Hematopoietic multipotent progenitor cell (in vitro differentiated cells): ENCODE measurements around the gene MYO1D. TPM values are rescaled to one million over a fixed set of nuclear protein-coding genes. Genes with fewer than 3 reads are reported as not detected.
A peak's percentile ranks its signal among the peaks of the same experiment; 100 is the strongest.

Experiments
- DNase-seq, 3 donors: peaks; one replicate each; pipeline ENCODE4 v3.0.0-alpha.2; 2011 to 2015; ENCODE audit warnings: low read depth in 2 of 3, low spot score in 2 of 3
- total RNA-seq: library from RNA; depleted of rRNA; stranded (reverse); fragments of >200 nt; gene quantifications from one replicate; pipeline ENCODE4 v1.2.3, GENCODE V29; 2012

Gene MYO1D
- total RNA-seq, 1 donor, result 8.1 TPM

DNA sequence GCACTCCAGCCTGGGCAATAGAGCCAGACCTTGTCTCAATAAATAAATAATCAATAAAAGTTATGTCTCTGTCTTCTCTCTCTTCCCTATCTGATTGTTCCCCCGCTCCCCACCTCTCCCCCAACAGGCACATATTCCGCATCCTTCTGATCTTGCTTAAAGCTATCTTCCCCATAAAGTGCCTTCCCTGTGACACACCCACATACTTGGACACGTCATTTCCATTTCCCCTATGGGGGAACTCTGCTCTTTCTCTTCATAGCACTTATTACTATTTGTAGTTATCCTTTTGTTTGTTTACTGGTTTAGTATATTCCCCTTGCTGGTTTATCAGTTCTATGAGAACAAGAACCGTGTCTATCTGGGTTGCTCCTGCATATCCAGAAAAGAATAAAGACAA, 14.9 kb downstream of the MYO1D start:
- no peak for DNase-seq

DNA sequence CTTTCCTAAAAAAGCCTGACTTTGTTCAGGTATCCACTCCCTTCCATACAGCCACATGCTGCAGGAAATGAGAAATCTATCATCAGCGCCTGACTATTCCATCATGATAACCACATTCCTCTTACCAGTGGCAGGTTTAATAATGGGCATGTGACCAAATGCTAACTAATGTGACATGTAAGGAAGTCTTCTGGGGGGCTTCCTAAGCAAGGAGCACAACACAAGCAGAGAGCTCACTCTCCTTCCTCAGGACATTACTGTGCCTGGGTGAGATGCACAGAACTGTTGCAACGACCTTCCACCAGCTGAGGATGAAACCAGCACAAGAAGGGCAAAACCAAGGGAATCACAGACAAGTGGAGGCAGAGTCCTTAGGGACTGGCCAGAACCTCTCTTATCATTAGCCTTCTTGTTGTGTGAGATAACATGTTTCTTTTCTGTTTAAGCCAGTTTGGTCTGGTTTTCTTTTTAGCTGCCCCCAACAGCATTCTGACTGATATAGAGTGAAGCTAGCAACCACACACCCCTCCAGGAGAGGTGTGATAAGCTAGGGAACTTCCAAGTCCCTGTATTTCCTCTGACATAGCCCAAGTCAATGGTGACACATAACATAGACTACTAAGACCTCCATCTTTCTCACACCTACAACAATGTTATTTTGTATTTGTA, 16.9 kb downstream of the MYO1D start:
- peak in 1 of 3 donors; percentile 9 for DNase-seq

DNA sequence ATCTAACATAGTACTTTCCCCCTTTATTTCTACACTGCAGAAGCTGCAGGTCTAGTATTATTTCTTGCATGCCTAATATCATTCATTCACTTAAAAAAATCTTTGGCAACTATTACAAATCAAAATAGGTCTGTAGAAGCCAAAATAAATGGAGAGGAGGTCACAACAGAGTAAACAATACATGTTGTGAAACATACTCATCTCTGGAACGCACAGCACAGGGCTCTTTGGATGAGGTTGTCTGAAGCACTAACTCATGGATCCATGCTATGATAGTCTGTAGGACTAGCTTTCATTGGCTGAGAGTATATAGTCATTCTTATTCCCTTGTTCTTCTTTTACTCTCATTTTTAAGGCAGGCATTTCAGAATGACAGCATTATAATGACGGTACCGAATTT, 21.3 kb downstream of the MYO1D start:
- DNase-seq, result no peak

DNA sequence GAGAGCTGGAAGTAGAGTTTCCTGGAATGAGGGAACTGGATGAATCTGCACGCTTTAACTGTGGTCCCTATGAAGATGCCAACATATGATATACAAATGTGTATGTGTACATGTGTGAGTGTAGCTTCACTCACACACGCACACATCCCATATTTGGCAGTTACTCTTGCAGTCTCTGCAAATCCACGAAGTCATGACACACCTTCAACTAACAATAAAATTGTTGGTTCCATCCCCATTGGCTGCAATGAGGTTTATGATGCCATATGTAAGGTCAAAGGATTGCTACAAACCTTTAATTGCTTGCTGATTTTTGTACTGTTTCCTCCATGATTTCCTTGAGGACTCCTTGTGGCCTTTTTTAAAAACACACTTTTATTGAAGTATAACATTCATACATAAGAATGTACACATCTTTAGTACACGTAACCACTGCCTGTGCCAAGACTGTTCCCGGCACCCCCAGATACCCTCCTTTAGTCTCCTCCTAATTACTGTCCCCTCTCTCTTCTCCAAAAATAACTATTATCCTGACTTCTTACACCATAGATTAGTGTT, 22.0 kb downstream of the MYO1D start:
- peak in 1 of 3 donors; percentile 25 for DNase-seq

DNA sequence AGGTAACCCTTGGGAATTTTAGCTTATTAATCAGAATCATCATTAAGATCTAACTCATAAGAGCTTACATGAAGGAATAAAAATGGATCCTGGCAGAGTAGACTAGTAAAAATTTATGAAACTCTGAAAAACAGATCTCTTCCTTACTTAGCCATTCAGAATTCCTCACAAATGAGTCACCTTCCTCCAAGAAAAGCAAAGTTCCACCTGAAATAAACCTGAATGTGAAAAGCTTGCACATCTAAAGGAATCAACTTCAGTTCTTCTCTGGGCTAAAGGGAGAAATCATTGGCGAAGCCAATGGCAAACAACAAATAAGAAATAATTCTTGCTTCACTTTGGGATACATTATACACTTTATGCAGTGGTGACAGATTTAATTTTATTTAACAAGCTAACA, 22.7 kb downstream of the MYO1D start:
- DNase-seq, result no peak

DNA sequence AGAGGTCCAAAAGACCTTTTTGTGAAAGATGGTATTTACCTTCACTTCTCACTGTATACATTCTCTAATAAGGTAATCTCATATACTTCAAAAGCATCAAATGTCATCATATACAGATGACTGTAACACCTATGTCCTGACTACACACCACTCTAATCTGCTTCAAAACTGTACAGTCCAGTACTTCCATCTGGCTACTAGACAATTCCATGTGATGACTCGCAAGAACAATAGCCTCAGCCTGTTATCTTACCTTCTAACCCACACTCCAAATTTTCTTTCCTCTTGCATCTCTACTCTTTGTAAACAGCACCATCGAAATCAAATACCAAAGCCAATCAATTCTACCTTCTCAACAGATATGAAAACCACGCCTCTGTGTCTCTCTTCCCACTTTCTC, 24.1 kb downstream of the MYO1D start:
- DNase-seq, result no peak

DNA sequence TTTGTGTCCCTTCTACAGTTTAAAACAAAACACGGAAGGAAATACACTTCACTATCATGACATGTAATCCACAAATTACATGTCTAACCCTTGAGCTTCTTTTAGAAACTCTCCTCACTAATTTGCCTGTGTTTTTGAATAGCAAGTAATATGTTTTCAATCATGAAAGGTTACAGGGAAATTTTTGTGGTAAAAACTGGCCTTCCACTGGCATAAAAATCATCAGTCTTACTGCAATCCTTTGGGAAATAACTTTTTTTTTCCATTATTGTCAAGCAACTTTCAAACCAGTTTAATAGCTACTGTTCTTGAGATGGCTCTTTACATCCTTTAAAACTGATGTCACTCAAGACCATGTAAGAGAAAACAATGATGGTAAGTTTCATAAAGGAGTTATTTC, 27.0 kb downstream of the MYO1D start:
- DNase-seq, result no peak

DNA sequence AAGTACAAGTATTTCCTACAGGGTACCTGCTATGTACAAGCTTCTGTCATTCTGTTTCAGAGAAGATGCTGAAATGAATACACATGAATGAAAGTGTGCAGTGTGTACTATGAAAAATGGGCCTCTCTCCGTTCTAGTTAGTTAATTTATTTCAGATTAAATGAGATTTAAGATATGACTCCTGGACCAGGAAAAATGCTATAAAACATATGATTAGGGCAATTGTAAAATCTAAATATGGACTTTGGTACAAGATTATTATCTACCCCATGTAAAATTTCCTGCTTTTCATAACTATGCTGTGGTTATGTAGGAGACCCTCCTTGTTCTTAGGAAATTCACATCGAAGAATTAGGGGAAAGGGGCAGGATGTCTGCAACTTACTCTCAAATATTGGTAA, 28.9 kb downstream of the MYO1D start:
- DNase-seq, result no peak

DNA sequence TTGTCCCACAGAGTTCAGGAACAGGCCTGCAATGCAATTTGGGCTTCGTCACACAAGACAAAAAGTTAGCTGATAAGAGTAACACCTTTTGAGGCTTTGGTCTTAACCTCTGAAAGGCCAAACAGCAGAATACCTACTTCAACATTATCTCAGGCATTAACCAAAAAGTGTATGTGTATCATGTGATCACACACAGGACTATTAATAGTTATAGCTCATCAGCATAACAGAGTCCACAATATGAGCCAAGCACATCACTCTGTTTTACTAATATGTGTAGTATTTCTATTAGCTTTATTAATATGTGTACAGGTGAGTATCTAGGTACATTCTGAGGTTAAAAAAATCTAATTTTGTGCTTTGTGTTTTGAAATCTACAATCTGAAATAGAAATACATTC, 30.8 kb downstream of the MYO1D start:
- DNase-seq, result no peak

DNA sequence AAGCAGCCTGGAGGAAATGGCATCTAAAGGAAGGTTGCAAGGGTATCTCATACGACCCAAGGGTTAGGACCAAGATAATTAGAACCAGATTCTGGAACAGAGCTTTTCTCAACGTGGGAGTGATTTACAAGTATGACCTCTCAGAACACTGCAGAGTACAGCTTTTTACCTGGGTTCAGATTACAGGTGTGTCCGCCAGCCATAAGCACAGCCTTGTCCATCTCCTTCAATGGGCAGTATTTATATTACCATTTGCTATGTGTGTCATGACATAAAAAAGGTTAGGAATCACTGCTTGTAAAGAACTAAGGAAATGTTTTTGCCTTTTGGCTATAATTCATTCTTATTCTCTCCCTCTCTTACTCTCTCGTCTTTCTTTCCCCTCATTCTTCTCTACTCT, 36.7 kb downstream of the MYO1D start:
- no peak for DNase-seq

DNA sequence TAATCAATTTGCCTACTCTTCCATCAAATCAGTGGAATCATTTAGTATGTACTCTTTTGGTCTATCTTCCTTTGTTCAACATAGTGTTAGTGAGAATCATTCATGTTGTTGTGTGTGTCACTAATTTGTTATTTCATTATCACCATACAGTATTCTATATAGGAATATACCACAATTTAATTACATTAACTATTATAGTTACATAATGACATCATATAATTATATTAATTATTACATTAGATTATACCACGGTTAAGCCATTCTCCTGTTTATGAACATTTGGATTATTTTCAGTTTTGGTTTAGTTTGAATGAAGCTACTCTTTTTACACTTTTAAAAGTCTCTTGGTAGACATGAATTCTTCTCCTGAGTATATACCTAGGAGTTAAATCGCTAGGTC, 40.4 kb downstream of the MYO1D start:
- DNase-seq, result no peak

DNA sequence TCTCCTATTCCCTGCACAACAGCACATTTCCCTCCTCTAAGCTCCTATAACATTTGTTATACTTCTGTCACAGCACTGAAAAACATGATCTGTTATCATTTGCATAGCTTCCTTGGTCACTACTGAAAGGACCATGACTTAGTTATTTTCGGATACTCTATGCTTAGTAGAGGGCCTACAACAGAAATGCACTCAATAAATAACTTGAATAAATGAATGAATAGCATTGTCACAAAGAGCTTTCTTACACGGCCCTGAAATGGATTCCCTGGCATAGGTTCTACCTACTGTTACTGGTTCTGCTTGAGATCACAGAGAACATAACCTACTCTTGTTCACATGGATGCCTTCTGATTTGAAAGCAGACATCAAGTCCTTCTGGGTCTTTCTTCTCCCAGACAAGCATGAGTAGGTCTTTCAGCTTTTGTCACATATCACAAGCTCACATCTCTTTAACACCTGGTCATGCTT, 41.6 kb downstream of the MYO1D start:
- DNase-seq, result no peak

DNA sequence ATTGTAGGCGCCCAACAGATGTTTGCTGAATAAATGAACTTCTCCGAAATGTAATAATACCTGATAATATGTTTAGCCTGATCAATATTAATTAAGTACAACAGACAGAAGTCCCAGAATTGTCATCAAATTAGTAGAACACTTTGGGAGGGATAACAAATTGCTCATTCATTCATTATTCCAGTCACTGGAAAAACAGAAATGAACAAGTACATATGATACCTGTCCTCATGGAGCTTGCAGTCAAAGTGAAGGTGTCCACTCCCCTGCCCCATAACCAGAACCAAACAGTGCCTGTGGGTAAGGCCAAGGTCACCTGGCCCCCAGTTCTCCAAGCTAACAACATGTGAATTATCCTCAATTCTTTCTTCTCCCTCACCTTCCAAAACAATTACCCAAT, 42.8 kb downstream of the MYO1D start:
- no peak for DNase-seq

DNA sequence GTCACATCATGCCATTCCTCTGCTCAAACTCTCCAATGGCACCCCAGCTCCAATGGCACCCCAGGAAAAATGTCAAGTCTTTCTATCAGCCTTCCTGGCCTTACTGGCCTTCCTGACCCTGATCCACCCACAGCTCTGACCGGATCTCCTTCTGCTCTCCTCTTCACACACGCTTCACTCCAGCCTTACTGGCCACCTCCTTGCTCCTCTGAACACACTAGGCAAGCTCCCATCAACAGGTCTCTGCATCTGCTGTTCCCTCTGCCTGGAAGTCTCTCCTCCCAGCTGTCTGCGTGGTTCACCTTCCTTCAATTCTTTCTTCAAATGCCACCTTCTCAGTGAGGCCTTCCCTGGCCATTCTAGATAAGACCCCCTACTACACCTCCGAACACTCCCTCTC, 43.4 kb downstream of the MYO1D start:
- DNase-seq, result no peak

DNA sequence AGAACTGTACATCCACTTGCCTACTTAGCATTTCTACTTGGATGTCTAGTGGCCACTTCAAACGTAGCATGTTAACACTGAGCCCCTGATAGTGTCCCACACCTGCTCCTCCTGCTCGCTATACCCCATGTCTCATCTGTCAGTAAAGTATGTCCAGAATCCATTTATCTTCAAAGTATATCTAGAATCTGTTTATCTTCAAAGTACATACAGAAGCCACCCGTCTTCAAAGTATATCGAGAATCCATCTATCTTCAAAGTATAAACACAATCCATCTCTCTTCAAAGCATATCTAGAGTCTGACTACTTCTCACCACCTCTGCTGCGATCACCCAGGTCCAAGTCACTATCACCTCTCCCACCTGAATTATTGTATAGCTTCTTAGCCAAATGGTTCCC, 43.8 kb downstream of the MYO1D start:
- no peak for DNase-seq

DNA sequence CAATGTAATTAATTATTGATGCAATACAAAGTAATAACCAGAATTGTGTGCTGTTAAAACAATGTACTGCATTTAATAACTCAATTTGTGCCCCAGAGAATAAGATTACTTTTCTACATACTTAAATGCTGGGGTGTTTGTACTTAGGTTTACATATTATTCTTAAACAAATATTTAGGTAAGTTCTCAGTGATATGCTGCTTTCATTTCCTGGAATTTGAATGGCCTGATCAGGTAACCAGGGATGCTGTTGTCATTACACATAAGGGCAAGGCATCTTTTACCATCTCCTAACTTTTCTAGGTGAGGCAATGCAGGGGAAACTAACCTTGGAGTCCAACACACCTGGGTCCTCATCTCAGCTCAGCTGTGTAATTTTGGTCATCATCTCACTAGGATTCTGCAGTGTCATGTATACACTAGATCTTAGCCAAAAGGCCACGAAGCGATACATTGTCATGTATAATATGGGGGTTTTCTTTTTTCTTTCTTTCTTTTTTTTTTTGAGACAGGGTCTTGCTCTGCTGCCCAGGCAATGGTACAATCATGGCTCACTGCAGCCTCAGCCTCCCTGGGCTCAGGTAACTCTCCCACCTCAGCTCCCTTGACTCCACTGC, 45.2 kb downstream of the MYO1D start:
- DNase-seq, result no peak

DNA sequence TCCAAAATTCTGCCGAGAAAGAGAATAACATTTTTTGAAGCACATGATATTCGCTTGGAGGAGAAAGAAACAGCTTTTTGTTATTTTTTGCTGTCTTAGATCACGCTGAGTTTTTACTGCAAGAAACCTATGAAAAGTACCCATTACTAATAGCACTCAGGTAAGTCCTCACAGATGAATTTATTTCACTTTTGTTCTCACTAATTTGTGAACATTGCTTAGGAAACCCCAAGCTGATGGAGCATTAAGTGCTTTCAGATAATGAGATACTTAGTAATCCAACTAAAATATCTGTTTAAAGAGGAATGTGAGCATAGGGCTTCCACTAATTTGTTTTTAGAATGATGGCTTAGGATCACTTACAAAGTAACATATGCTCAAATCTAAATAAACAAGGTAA, 45.7 kb downstream of the MYO1D start:
- DNase-seq, result no peak

DNA sequence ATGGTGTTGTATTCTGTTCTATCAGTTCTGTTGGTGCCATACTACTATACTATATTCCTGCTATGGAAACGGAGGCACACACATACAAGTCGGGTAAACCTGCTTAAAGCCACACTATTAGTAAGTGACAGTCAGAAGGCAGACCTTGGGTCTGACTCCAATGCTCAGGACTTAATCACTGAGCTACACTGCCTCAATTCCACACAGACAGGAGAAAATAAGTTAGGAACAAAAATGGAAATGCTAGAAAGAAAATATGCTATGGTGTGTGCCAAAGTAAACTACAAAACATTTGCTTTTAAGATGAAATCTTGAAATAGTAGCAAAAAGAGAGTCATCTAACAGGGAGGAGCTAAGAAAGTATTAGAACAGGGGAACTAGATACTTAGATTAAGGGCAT, 48.1 kb downstream of the MYO1D start:
- DNase-seq, result no peak

DNA sequence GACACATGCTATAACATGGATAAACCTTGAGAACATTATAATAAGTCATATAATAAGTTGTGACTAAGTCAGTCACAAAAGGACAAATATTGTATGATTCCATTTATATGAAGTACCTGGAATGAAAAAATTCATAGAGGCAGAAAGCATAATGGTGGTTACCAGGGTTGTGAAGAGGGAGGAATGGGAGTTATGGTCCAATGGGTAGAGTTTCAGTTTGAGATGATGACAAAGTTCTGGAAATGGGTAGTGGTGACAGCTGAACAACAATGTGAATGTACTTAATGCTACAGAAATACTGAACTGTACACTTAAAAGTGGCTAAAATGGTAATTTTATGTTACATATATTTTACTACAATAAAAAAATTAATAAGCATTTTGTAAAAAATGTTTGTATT, 49.7 kb downstream of the MYO1D start:
- DNase-seq, result no peak

DNA sequence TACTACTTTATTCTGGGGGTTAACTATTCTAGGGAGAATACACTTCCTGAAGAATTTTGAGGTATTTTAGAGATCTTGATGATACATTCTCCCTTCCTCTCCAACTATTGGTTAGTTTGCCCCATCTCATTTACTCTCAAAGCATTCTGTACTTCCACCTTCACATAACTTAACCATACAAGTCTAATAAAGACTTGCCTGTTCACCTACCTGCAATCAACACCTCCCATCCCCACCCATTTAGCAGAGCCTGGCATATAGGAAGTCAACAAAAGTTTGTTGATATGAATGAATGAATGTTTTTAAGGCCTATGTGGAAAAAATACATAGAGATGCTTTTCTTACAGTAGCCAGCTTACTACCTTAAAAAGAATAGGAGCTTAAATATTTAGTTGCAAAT, 50.8 kb downstream of the MYO1D start:
- no peak for DNase-seq

DNA sequence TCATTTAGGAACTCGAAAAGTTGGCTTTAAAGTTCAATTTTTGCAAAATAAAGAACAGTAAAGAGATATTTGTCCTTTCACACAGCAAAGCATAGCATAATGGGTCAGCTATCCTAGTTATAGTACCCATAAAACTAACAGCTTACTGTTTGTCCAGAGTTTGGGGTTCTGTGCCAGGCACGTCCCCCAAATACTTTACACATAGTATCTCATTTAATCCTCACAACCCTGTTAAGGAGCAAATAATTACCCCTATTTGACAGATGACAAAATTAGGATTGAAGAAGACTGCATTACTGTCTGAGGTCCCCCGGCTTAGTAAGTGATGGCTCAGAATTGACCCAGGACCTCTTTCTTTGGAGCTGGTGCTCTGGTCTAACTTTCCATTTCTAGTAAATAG, 52.6 kb downstream of the MYO1D start:
- no peak for DNase-seq

DNA sequence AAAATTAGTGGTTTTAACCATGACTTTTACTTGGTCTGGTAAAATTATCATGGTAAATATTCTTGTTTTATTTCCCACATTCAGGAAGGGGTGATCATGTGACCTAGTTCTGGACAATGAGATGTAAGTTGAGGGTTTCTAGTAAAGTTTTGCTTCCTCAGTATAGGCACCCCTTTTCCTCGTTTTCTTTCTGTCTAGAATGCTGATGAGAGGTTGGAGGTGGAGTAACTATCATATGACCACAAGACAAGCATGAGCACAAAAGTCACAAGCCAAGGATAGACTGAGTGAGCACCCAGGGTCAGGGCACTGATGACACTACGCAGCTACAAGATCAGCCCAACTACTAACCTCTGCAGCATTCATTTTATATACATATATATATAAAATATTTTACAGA, 53.9 kb downstream of the MYO1D start:
- no peak for DNase-seq
